ENCODE data around the gene KDM2A. TPM values are rescaled to one million over a fixed set of nuclear protein-coding genes. Genes with fewer than 3 reads are reported as not detected.
"Not testable (repeated sequence)": the region's sequence is repeated elsewhere in the genome, so short reads cannot be mapped to it uniquely, and the experiment has no call there.

The KDM2A gene
- total RNA-seq, 1 donor from 2014 or later, result 97.5 TPM

GRCh38 chr11:67195971-67196456 lies 77.0 kb downstream of the KDM2A start:
- no peak for TF ChIP-seq CTCF (conservative IDR thresholded peaks at IDR 0.05)
- Mint-ChIP-seq H3K4me3 (no peak overlapping the region), H3K27ac (peak overlapping the region; percentile 9), H3K9me3 (no peaks in the 10 kb centered on the region), H3K4me1 (ENCODE audit: unreplicated experiment) (no peaks in the 10 kb centered on the region), H3K27me3 (no peaks in the 10 kb centered on the region), H3K36me3 (peaks cover 9% of the 10 kb centered on the region)
- DNase-seq (ENCODE audit: extremely low spot score, unreplicated experiment), result no peak

GRCh38 chr11:67197606-67198005 lies 78.5 kb downstream of the KDM2A start:
- H3K4me3 Mint-ChIP-seq, result no peak overlapping the region
- DNase-seq (ENCODE audit: extremely low spot score, unreplicated experiment), result no peak
- H3K36me3 Mint-ChIP-seq, result peaks cover 14% of the 10 kb centered on the region
- no peaks in the 10 kb centered on the region for H3K4me1 Mint-ChIP-seq (ENCODE audit: unreplicated experiment)
- no peak overlapping the region for H3K27ac Mint-ChIP-seq
- TF ChIP-seq CTCF (conservative IDR thresholded peaks at IDR 0.05), result no peak
- H3K9me3 Mint-ChIP-seq, result no peaks in the 10 kb centered on the region
- no peaks in the 10 kb centered on the region for H3K27me3 Mint-ChIP-seq

GRCh38 chr11:67198781-67199180 lies 79.7 kb downstream of the KDM2A start:
- not testable (repeated sequence) for DNase-seq (ENCODE audit: extremely low spot score, unreplicated experiment); H3K27me3 Mint-ChIP-seq; H3K4me1 Mint-ChIP-seq (ENCODE audit: unreplicated experiment); H3K9me3 Mint-ChIP-seq; H3K27ac Mint-ChIP-seq; H3K4me3 Mint-ChIP-seq
- H3K36me3 Mint-ChIP-seq, result peaks cover 14% of the 10 kb centered on the region

- no peak overlapping the region for H3K4me3 Mint-ChIP-seq
- no peaks in the 10 kb centered on the region for H3K4me1 Mint-ChIP-seq (ENCODE audit: unreplicated experiment)
- no peaks in the 10 kb centered on the region for H3K9me3 Mint-ChIP-seq
- no peak overlapping the region for H3K27ac Mint-ChIP-seq
- TF ChIP-seq CTCF (conservative IDR thresholded peaks at IDR 0.05), result no peak
- peaks cover 18% of the 10 kb centered on the region for H3K36me3 Mint-ChIP-seq
- no peak for DNase-seq (ENCODE audit: extremely low spot score, unreplicated experiment)
- no peaks in the 10 kb centered on the region for H3K27me3 Mint-ChIP-seq
Measured at GRCh38 chr11:67199751-67200150, 80.7 kb downstream of the KDM2A start.

- TF ChIP-seq CTCF (conservative IDR thresholded peaks at IDR 0.05), result no peak
- Mint-ChIP-seq H3K27me3 (no peaks in the 10 kb centered on the region), H3K4me3 (no peak overlapping the region), H3K4me1 (ENCODE audit: unreplicated experiment) (no peaks in the 10 kb centered on the region), H3K27ac (no peak overlapping the region), H3K36me3 (peaks cover 22% of the 10 kb centered on the region), H3K9me3 (no peaks in the 10 kb centered on the region)
- DNase-seq (ENCODE audit: extremely low spot score, unreplicated experiment), result no peak
Measured at GRCh38 chr11:67202028-67202427, 83.0 kb downstream of the KDM2A start.

DNA sequence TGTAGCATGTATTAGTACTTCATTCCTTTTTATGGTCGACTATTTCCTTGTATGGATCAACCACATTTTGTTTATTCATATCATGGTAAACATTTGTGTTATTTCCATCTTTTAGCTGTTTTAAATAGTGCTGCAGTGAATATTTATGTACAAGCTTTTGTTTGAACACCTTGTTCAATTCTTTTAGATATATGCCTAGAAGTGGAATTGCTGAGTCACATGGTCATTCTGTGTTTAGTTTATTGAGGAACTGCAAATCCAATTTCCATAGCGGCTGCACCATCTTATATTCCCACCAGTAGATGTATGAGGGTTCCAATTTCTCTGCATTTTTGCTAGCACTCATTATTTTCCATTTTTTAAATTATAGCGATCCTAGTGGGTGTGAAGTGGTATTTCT lies 85.8 kb downstream of the KDM2A start:
- TF ChIP-seq CTCF (conservative IDR thresholded peaks at IDR 0.05), result no peak
- no peaks in the 10 kb centered on the region for H3K9me3 Mint-ChIP-seq
- no peaks in the 10 kb centered on the region for H3K27me3 Mint-ChIP-seq
- no peaks in the 10 kb centered on the region for H3K4me1 Mint-ChIP-seq (ENCODE audit: unreplicated experiment)
- no peak overlapping the region for H3K4me3 Mint-ChIP-seq
- peaks cover 17% of the 10 kb centered on the region for H3K36me3 Mint-ChIP-seq
- H3K27ac Mint-ChIP-seq, result no peak overlapping the region
- DNase-seq (ENCODE audit: extremely low spot score, unreplicated experiment), result no peak

GRCh38 chr11:67209222-67209621 lies 90.2 kb downstream of the KDM2A start:
- H3K9me3 Mint-ChIP-seq; DNase-seq (ENCODE audit: extremely low spot score, unreplicated experiment); H3K4me3 Mint-ChIP-seq; H3K4me1 Mint-ChIP-seq (ENCODE audit: unreplicated experiment); H3K27me3 Mint-ChIP-seq; H3K36me3 Mint-ChIP-seq; H3K27ac Mint-ChIP-seq: not testable (repeated sequence)
